ENCODE data around the gene VEZF1.

DNA sequence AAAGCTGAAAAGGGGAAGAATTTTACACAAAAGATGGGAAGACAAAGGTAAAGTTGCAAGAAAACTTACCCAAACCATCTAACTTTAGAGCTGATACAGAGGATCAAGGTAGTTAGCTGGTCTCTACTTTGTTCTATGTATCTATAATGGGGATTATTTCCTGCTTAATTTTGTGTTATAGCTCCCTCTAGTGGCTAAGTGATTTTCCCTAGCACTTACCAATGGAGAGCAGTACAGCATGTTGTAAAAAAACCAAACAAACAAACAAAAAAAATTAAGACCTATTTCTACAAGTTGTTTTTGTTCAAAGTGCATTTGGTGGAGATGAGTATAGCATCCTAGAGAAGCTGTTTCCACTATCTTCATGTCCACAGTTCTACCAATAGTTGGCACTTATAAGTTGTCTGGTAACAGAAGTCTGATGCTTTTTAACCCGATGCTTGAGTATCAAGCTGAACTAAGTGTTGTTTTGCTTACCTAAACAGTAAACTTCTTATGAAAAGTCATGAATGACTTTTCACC lies 11.5 kb upstream of the VEZF1 start:
- TF ChIP-seq, protein P1, sequence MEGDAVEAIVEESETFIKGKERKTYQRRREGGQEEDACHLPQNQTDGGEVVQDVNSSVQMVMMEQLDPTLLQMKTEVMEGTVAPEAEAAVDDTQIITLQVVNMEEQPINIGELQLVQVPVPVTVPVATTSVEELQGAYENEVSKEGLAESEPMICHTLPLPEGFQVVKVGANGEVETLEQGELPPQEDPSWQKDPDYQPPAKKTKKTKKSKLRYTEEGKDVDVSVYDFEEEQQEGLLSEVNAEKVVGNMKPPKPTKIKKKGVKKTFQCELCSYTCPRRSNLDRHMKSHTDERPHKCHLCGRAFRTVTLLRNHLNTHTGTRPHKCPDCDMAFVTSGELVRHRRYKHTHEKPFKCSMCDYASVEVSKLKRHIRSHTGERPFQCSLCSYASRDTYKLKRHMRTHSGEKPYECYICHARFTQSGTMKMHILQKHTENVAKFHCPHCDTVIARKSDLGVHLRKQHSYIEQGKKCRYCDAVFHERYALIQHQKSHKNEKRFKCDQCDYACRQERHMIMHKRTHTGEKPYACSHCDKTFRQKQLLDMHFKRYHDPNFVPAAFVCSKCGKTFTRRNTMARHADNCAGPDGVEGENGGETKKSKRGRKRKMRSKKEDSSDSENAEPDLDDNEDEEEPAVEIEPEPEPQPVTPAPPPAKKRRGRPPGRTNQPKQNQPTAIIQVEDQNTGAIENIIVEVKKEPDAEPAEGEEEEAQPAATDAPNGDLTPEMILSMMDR (IDR thresholded peaks at IDR 0.05; ENCODE audit: insufficient read depth, low read depth, low read length): peak; percentile 96
- TF ChIP-seq EZH2 (IDR thresholded peaks at IDR 0.05; ENCODE audit: insufficient read depth, low read length): no peak
